Hepatocyte (in vitro differentiated cells): ENCODE data around the gene SSH3.

ENCODE experiments used
- CTCF ChIP-seq: fragments of 200-600 bp; sonication (generic); IDR thresholded peaks from 2 replicates; pipeline ENCODE4 v1.5.1; 2016; ENCODE audit warnings: antibody characterized with exemption, mild to moderate bottlenecking; ENCODE audit not compliant: poor library complexity
- EZH2 ChIP-seq: fragments of 200-600 bp; sonication (generic); IDR thresholded peaks from 2 replicates; pipeline ENCODE4 v1.6.1; 2016; ENCODE audit warnings: antibody characterized with exemption, mild to moderate bottlenecking, borderline replicate concordance

GRCh38 chr11:67283481-67283963 is 19.8 kb upstream of the SSH3 start:
- TF ChIP-seq CTCF (no peak), EZH2 (no peak)
